K562 (cell line): Measurements from ENCODE around the gene SLC7A4. TPM values are rescaled to one million over a fixed set of nuclear protein-coding genes. Genes with fewer than 3 reads are reported as not detected.

Experiments used
- ARHGAP35 ChIP-seq: fragments of 450-650 bp; IDR thresholded peaks from 2 replicates; pipeline ENCODE4 v1.6.1; 2018; ENCODE audit not compliant: partially characterized antibody
- BCLAF1 ChIP-seq, 2 experiments: fragments of 450-650 bp in 1 of 2; IDR thresholded peaks; 2 replicates each; pipeline ENCODE4 v1.6.1; 2011 to 2017; ENCODE audit warnings: low read depth in 2 of 2, antibody characterized with exemption in 1 of 2, borderline replicate concordance in 1 of 2, low read length in 1 of 2, mild to moderate bottlenecking in 1 of 2, mixed read lengths in 1 of 2; ENCODE audit not compliant: control insufficient read depth in 1 of 2
- CBX2 ChIP-seq: fragments of 200-600 bp; sonication (generic); IDR thresholded peaks from one replicate; pipeline ENCODE4 v1.6.1; 2012; ENCODE audit warnings: mild to moderate bottlenecking, low read length, inconsistent platforms; ENCODE audit not compliant: insufficient read depth, poor library complexity, severe bottlenecking
- HNRNPLL ChIP-seq: fragments of 200-400 bp; formaldehyde crosslinking; IDR thresholded peaks from 2 replicates; pipeline ENCODE4 v1.6.1; 2017; ENCODE audit warnings: low read length, low read depth, mild to moderate bottlenecking; ENCODE audit not compliant: poor library complexity, severe bottlenecking
- MBD1 ChIP-seq: fragments of 250-450 bp; sonication (Bioruptor Pico); IDR thresholded peaks from 2 replicates; pipeline ENCODE4 v1.8.0; 2022; ENCODE audit warnings: inconsistent platforms
- SAFB ChIP-seq: fragments of 200-400 bp; formaldehyde crosslinking; IDR thresholded peaks from 2 replicates; pipeline ENCODE4 v1.6.1; 2017; ENCODE audit warnings: low read depth, low read length, borderline replicate concordance
- SREBF2 ChIP-seq: sonication (generic); formaldehyde crosslinking; IDR thresholded peaks from 2 replicates; pipeline ENCODE4 v1.4.0; 2020; ENCODE audit warnings: mild to moderate bottlenecking, missing genetic modification reagents
- ZBTB7A ChIP-seq: IDR thresholded peaks from 2 replicates; pipeline ENCODE4 v1.6.1; 2011; ENCODE audit warnings: low read depth, mild to moderate bottlenecking, low read length, moderate library complexity, borderline replicate concordance; ENCODE audit not compliant: control insufficient read depth
- ZNF518B ChIP-seq: fragments of 250-450 bp; sonication (Bioruptor Pico); IDR thresholded peaks from 2 replicates; pipeline ENCODE4 v1.5.0; 2021; ENCODE audit warnings: mild to moderate bottlenecking, moderate library complexity
- ZNF561 ChIP-seq: fragments of 450-650 bp; formaldehyde crosslinking; conservative IDR thresholded peaks from 2 replicates; pipeline ENCODE4 v1.4.0; 2020; ENCODE audit warnings: mild to moderate bottlenecking, moderate library complexity
- polyA plus RNA-seq, 8 experiments: library from polyadenylated mRNA; depleted of rRNA in 4 of 8; stranded (reverse) in 5 of 8; unstranded in 3 of 8; fragments of >200 nt; fragmentation: Nextera tagmentation in 2 of 8; fragmentation: Illumina TruSeq in 1 of 8; extraction: Ambion mirVana in 2 of 8; extraction: Trizol in 1 of 8; gene quantifications; 2 replicates each; pipeline versions ENCODE4 v1.2.1 to v1.2.3, GENCODE V29; 2011 to 2014; ENCODE audit warnings: inconsistent platforms in 1 of 8, missing spikeins in 1 of 8
- total RNA-seq, 7 experiments: library from RNA; depleted of rRNA in 6 of 7; stranded (reverse); fragments of >200 nt in 6 of 7; fragmentation: Illumina TruSeq in 2 of 7; extraction: Trizol in 2 of 7; gene quantifications; 2 replicates each; pipeline versions ENCODE4 v1.2.1 to v1.2.3, GENCODE V29; 2011 to 2021; ENCODE audit warnings: low replicate concordance in 1 of 7
- TF ChIP-seq, protein P1 (sequence below): IDR thresholded peaks from 3 replicates; pipeline ENCODE4 v1.6.1; 2011; ENCODE audit warnings: borderline replicate concordance, mild to moderate bottlenecking; ENCODE audit not compliant: insufficient read length, insufficient read depth

Gene SLC7A4
- total and polyA plus RNA-seq, 9 of the 15 experiments (the other 6 are each of a cell fraction or from before 2014, with no cell fraction given), result not detected

DNA sequence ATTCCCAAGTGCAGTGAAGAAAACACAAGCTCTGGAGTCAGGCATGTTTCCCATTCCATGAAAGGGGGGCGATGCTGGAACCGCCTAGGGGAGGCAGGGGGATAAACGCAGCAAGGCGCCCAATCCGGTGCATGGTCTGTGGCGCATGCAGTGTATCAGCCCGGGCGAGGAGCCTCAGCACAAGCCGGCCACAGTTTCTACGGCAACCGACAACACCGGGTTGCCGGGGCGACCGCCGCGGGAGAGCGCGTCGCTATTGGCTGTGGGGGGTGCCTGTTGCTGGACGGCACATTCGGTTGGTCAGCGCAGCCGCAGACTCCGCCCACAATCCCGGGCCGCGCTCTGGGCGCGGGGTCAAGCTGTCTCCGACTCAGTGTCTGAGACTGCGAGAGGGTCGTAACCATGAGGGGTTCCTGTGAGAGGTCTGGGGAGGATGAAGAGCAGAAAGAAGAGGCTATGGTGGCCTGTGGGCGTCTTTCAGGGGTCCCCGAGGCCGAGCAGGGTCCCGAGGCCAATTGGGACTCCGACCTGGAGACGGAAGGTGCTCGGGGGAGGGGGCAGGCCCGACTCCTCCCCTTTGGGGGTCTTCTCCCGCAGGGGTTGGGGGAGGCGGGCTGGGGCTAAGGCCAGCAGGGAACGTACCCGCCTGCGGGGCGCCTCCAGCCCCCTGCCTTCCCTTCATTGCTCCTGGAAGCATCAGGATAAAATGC lies 13.4 kb upstream of the SLC7A4 start, which contains the start of gene LRRC74B (continued):
- no peak for TF ChIP-seq BCLAF1 (IDR thresholded peaks at IDR 0.05; ENCODE audit: borderline replicate concordance in 1 of 2, control insufficient read depth in 1 of 2, low read depth in 2 of 2, low read length in 1 of 2)
- TF ChIP-seq ZNF518B (CRISPR knock-in tag), result no peak
- TF ChIP-seq MBD1 (CRISPR knock-in tag), result no peak
- TF ChIP-seq SAFB, result no peak
- no peak for TF ChIP-seq ARHGAP35
- TF ChIP-seq, protein P1, sequence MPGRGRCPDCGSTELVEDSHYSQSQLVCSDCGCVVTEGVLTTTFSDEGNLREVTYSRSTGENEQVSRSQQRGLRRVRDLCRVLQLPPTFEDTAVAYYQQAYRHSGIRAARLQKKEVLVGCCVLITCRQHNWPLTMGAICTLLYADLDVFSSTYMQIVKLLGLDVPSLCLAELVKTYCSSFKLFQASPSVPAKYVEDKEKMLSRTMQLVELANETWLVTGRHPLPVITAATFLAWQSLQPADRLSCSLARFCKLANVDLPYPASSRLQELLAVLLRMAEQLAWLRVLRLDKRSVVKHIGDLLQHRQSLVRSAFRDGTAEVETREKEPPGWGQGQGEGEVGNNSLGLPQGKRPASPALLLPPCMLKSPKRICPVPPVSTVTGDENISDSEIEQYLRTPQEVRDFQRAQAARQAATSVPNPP, result no peak
- TF ChIP-seq CBX2, result no peak
- peak; percentile 52; the same call in 1 of the 2 replicates for TF ChIP-seq ZBTB7A
- no peak for TF ChIP-seq SREBF2 (CRISPR knock-in tag)
- no peak for TF ChIP-seq ZNF561
- TF ChIP-seq HNRNPLL, result peak; percentile 39
